SW480 (cell line): ENCODE results near the gene SIRT2.
"Not testable (repeated sequence)": the region's sequence is repeated elsewhere in the genome, so short reads cannot be mapped to it uniquely, and the experiment has no call there.

Experiments used
- DNase-seq: peaks from one replicate; pipeline ENCODE4 v3.0.0-alpha.2; 2016; ENCODE audit warnings: low spot score

The SIRT2 gene

GRCh38 chr19:38843175-38843758 lies 56.2 kb downstream of the SIRT2 start:
- DNase-seq: no peak

GRCh38 chr19:38842439-38843174 lies 56.8 kb downstream of the SIRT2 start:
- DNase-seq: no peak

GRCh38 chr19:38841787-38842438 lies 57.5 kb downstream of the SIRT2 start:
- no peak for DNase-seq

- DNase-seq: no peak
Observed at GRCh38 chr19:38841180-38841766, 58.1 kb downstream of the SIRT2 start.

- DNase-seq: no peak
Observed at GRCh38 chr19:38840583-38840968, 58.8 kb downstream of the SIRT2 start.

GRCh38 chr19:38839816-38840582 lies 59.4 kb downstream of the SIRT2 start:
- no peak for DNase-seq

GRCh38 chr19:38838986-38839761 lies 60.2 kb downstream of the SIRT2 start:
- DNase-seq: no peak

- DNase-seq: peak; percentile 32
Observed at GRCh38 chr19:38838208-38838985, 61.0 kb downstream of the SIRT2 start.

- DNase-seq: no peak
Observed at GRCh38 chr19:38837656-38838121, 61.7 kb downstream of the SIRT2 start.

- no peak for DNase-seq
Observed at GRCh38 chr19:38836983-38837626, 62.3 kb downstream of the SIRT2 start.

GRCh38 chr19:38836159-38836982 lies 63.0 kb downstream of the SIRT2 start:
- no peak for DNase-seq

- DNase-seq: no peak
Observed at GRCh38 chr19:38834590-38834989, 64.8 kb downstream of the SIRT2 start.

- no peak for DNase-seq
Observed at GRCh38 chr19:38834104-38834490, 65.3 kb downstream of the SIRT2 start.

- DNase-seq: no peak
Observed at GRCh38 chr19:38833092-38833425, 66.4 kb downstream of the SIRT2 start.

- peak; percentile 87 for DNase-seq
Observed at GRCh38 chr19:38831142-38831605, 68.2 kb downstream of the SIRT2 start.

- no peak for DNase-seq
Observed at GRCh38 chr19:38830039-38830733, 69.2 kb downstream of the SIRT2 start.

- not testable (repeated sequence) for DNase-seq
Observed at GRCh38 chr19:38829203-38829602, 70.2 kb downstream of the SIRT2 start.
